ENCODE data around the gene FNTB. TPM values are rescaled to one million over a fixed set of nuclear protein-coding genes. Genes with fewer than 3 reads are reported as not detected.

FNTB gene
- polyA plus RNA-seq, 3 donors, result 6.8 to 10.7 (median 7.2) TPM

GRCh38 chr14:64951291-64951690 is 35.4 kb upstream of the FNTB start:
- 95 to 97% (median 96%) methylated on average over 7 to 8 of the region's 8 CpGs for WGBS, 3 donors
- no peak overlapping the region for H3K27ac ChIP-seq (ENCODE audit: low read depth, low read length)

GRCh38 chr14:64951724-64952123 is 35.0 kb upstream of the FNTB start:
- H3K27ac ChIP-seq (ENCODE audit: low read depth, low read length), result no peak overlapping the region

- no peak overlapping the region for H3K27ac ChIP-seq (ENCODE audit: low read depth, low read length)
Observed at GRCh38 chr14:64952598-64953309, 33.9 kb upstream of the FNTB start.

GRCh38 chr14:64953310-64953654 is 33.4 kb upstream of the FNTB start:
- H3K27ac ChIP-seq (ENCODE audit: low read depth, low read length), result no peak overlapping the region
- WGBS, 3 donors, result 92 to 95% (median 93%) methylated on average over 8 of the region's 8 CpGs

More at GRCh38 chr14:64952598-64953309, 33.9 kb upstream of the FNTB start:
- 78 to 82% (median 78%) methylated on average over 7 of the region's 7 CpGs for WGBS, 3 donors

GRCh38 chr14:64953661-64954060 is 33.0 kb upstream of the FNTB start:
- H3K27ac ChIP-seq (ENCODE audit: low read depth, low read length), result no peak overlapping the region
- 91 to 96% (median 95%) methylated on average over 6 of the region's 6 CpGs for WGBS, 3 donors

- 88 to 91% (median 91%) methylated on average over 9 of the region's 9 CpGs for WGBS, 3 donors
- H3K27ac ChIP-seq (ENCODE audit: low read depth, low read length), result no peak overlapping the region
Observed at GRCh38 chr14:64954491-64955240, 32.0 kb upstream of the FNTB start.

GRCh38 chr14:64955297-64955696 is 31.4 kb upstream of the FNTB start:
- WGBS, 3 donors, result 33 to 94% (median 89%) methylated on average over 6 of the region's 6 CpGs
- H3K27ac ChIP-seq (ENCODE audit: low read depth, low read length), result no peak overlapping the region

GRCh38 chr14:64956697-64957406 is 29.8 kb upstream of the FNTB start:
- WGBS, 3 donors, result 85 to 94% (median 92%) methylated on average over 8 of the region's 8 CpGs
- H3K27ac ChIP-seq (ENCODE audit: low read depth, low read length), result no peak overlapping the region

GRCh38 chr14:64958201-64958600 is 28.5 kb upstream of the FNTB start:
- H3K27ac ChIP-seq (ENCODE audit: low read depth, low read length), result no peak overlapping the region
- WGBS, 3 donors, result 91 to 94% (median 93%) methylated on average over 2 of the region's 2 CpGs

- WGBS, 3 donors, result 77 to 95% (median 93%) methylated on average over 5 of the region's 5 CpGs
- no peak overlapping the region for H3K27ac ChIP-seq (ENCODE audit: low read depth, low read length)
Observed at GRCh38 chr14:64958743-64959142, 28.0 kb upstream of the FNTB start.

- WGBS, 3 donors, result 33 to 72% (median 67%) methylated on average over 5 of the region's 5 CpGs
- H3K27ac ChIP-seq (ENCODE audit: low read depth, low read length), result no peak overlapping the region
Observed at GRCh38 chr14:64960762-64961276, 25.9 kb upstream of the FNTB start.

- no peak overlapping the region for H3K27ac ChIP-seq (ENCODE audit: low read depth, low read length)
- 59 to 70% (median 60%) methylated on average over 1 of the region's 1 CpG for WGBS, 3 donors
Observed at GRCh38 chr14:64963611-64964010, 23.1 kb upstream of the FNTB start.

GRCh38 chr14:64965356-64966000 is 21.2 kb upstream of the FNTB start:
- WGBS, 3 donors, result 76 to 89% (median 88%) methylated on average over 15 of the region's 15 CpGs
- no peak overlapping the region for H3K27ac ChIP-seq (ENCODE audit: low read depth, low read length)

- no peak overlapping the region for H3K27ac ChIP-seq (ENCODE audit: low read depth, low read length)
- 94 to 100% (median 95%) methylated on average over 2 of the region's 2 CpGs for WGBS, 3 donors
Observed at GRCh38 chr14:64966976-64967375, 19.7 kb upstream of the FNTB start.

GRCh38 chr14:64968167-64968566 is 18.5 kb upstream of the FNTB start:
- H3K27ac ChIP-seq (ENCODE audit: low read depth, low read length), result no peak overlapping the region
- WGBS, 3 donors, result 89 to 93% (median 92%) methylated on average over 7 of the region's 7 CpGs

GRCh38 chr14:64968651-64969050 is 18.0 kb upstream of the FNTB start:
- no peak overlapping the region for H3K27ac ChIP-seq (ENCODE audit: low read depth, low read length)
- 79 to 88% (median 87%) methylated on average over 6 of the region's 6 CpGs for WGBS, 3 donors

GRCh38 chr14:64970041-64970440 is 16.7 kb upstream of the FNTB start:
- 51 to 78% (median 77%) methylated on average over 3 of the region's 3 CpGs for WGBS, 3 donors
- no peak overlapping the region for H3K27ac ChIP-seq (ENCODE audit: low read depth, low read length)

- 57 to 65% (median 64%) methylated on average over 8 of the region's 8 CpGs for WGBS, 3 donors
Observed at GRCh38 chr14:64970776-64971477, 15.8 kb upstream of the FNTB start.

More at GRCh38 chr14:64970776-64971477, 15.8 kb upstream of the FNTB start:
- no peak overlapping the region for H3K27ac ChIP-seq (ENCODE audit: low read depth, low read length)

All from adipose tissue (tissue), 3 donors.